NCI-H2107 treated with DMSO at 0.1 percent for 48 hours (cell line): Measurements from ENCODE around the gene AXL.

Experiments used
- DNase-seq: peaks from one replicate; lab custom pipeline; 2025; ENCODE audit not compliant: unreplicated experiment; lab: John Stamatoyannopoulos, UW

AXL gene

GRCh38 chr19:41307090-41307875 lies 88.3 kb downstream of the AXL start:
- no peak for DNase-seq

GRCh38 chr19:41307954-41308449 lies 89.0 kb downstream of the AXL start:
- no peak for DNase-seq

DNA sequence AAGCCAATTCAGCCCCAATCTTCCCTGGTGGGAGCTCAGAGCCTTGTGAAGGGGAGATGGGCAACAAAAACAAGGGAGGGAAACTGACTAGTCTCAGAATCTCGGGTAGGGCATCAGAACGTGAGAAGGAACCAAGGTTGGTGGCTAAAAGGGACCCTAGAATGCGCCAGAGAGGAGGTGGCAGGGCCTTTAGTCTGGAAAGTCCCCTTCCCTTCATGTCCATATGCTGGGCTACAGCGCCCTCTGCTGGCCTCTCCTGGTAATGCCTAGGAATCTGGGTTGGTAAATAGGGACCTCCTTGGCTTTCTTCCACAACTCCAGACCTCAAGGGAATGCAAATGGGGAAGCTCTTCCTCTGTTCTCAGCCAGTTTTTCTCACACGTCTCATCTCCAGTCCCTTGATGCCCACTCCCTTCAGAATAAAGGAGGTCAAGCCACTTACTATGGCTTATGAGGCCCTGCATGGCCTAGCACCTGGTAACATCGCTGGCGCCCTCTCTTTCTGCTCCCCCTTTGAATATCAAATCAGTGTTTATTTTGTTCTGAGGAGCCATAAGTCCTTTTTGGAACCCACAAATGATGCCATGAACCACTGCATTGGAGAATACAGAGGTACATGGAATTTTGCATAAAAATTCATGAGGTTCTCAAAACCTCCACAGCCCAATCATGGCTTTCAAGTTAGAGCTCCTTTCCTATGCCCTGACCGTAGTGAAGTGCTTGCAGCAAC lies 89.6 kb downstream of the AXL start:
- peak; percentile 68 for DNase-seq

DNA sequence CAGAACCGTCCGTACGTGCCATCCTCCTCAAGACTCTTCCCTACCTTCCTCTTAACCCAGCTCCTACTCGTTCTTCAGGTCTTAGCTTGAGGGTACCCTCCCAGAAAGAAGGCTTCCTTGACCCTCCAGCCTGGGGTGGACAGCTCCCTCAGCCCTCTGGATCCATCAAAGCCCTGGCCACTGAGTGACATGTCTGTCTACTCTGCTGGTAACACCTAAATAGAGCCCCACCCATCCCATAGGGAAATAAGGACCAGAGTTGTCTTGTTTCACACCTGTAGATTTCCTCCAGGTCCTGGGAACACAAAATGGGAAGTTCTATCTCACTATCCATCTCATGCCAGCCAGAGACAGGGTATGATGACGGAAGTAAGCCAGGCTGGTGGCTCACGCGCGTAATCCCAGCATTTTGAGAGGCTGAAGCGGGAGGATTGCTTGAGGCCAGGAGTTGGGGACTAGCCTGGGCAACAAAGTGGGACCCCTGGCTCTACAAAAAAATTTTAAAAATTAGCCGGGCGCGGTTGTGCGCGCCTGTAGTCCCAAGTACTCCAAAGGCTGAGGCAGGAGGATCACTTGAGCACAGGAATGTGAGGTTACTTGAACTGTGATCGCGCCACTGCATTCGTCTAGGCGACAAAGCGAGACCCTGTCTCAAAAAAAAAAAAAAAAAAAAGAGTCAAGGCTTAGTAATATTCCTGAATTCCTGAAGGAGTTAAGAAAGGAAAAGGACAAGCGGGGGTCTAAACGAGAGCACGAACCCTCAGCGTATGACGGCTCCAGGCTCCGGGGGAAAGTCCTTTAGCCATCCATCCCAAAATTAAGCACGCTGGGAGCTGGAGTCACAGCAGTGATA lies 90.4 kb downstream of the AXL start:
- no peak for DNase-seq

DNA sequence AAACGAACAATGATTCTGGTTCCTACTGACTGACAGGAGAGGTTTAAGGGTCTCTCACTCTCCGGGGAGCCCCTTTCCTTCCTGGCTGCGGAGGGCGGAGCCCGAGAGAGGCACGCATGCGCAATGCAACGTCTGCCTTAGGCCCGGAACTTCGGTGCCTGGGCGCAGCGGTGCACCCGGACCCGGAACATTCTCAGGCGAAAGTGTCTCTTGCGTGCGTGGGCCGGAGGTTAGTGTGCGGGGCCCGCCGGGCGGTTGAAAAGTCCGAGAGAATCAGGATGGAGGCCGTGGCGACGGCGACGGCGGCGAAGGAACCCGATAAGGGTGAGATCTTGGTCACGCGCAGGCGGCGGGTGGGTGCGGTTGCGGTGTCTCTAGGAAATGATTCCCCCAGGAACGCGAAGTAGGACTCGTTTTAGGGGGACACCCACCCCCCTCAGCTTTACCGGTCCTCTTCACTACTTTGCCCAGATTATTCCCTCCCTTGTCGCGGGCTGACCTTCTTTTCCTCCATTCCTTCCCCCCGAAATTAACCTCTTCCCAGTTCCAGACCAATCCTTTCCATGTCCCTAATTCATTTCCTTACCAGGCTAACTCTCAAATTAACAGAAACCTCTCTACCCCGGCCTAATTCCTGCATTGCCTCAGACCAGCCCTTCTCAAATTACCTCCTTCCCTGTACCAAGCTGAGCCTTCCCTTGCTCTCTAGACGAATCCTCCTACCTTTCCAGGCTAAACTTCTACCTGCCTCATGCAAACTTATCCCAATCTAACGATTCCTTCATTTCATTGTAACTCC lies 91.2 kb downstream of the AXL start, which contains the start of gene CCDC97:
Gene CCDC97, plus strand, starts transcription at position 140 of the 799 bp plus-strand sequence. Its CDS starts 139 bp downstream, at position 279.
- DNase-seq: peak; percentile 65

DNA sequence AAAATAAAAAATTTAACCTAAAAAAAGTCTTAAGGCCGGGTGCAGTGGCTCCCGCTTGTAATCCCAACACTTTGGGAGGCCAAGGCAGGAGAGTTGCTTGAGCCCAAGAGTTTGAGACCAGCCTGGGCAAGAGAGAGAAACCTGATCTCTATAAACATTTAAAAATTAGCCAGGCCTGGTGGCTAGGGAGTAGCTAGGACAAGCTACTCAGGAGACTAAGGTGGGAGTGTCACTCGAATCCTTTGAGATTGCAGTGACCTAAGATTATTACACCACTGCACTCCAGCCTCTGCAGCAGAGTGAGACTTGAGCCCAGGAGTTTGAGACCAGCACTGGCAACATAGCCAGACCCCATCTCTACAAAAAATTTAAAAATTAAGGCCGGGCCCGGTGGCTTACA lies 92.0 kb downstream of the AXL start:
- DNase-seq: no peak
